Endothelial cell of umbilical vein (primary cell): Measurements from ENCODE around the gene KIF23. TPM values are rescaled to one million over a fixed set of nuclear protein-coding genes. Genes with fewer than 3 reads are reported as not detected.

ENCODE experiments used
- BruUV-seq: library from RNA; stranded (reverse); fragments of 400-500 nt; replicated peaks from 2 replicates; lab custom pipeline; 2021; lab: Mats Ljungman, UMichigan
- CTCF ChIA-PET: fragments of 300-600, 350-600 bp; sonication (Branson Sonifier 250); formaldehyde crosslinking; loops from one replicate; lab custom pipeline; 2021; ENCODE audit warnings: antibody characterized with exemption, inconsistent platforms; lab: Charles Lee
- POLR2A ChIA-PET: fragments of 300-600, 350-600 bp; sonication (Branson Sonifier 250); formaldehyde crosslinking; loops from one replicate; lab custom pipeline; 2021; ENCODE audit warnings: antibody characterized with exemption, inconsistent platforms; lab: Charles Lee
- DNase-seq: peaks from one replicate; pipeline ENCODE4 v3.0.0-alpha.2; 2011; ENCODE audit warnings: low read depth, low spot score
- FAIRE-seq: peaks from 2 replicates; lab custom pipeline; 2011; peaks lifted over from hg19 to GRCh38; lab: Jason Lieb, UNC
- H2AFZ ChIP-seq: 2 replicates; pipeline ENCODE4 v1.6.0; 2012; ENCODE audit warnings: low read depth, low read length, control low read depth, inconsistent platforms
- H3K27ac ChIP-seq: 2 replicates; pipeline ENCODE4 v1.5.1; 2011; ENCODE audit warnings: low read depth, mild to moderate bottlenecking, control low read depth, low read length, moderate library complexity; ENCODE audit not compliant: insufficient read depth
- H3K27me3 ChIP-seq, 2 experiments: 2 replicates each; pipeline versions ENCODE4 v1.6.0 to v1.6.1; 2011; ENCODE audit warnings: low read length in 2 of 2, mixed read lengths in 1 of 2; ENCODE audit not compliant: control insufficient read depth in 2 of 2, insufficient read depth in 2 of 2
- H3K36me3 ChIP-seq, 2 experiments: 2 replicates in 1 of 2; 3 replicates in 1 of 2; pipeline ENCODE4 v1.5.1; 2011; ENCODE audit warnings: low read length in 2 of 2, mild to moderate bottlenecking in 1 of 2, moderate library complexity in 1 of 2; ENCODE audit not compliant: control insufficient read depth in 2 of 2, insufficient read depth in 2 of 2; ENCODE audit errors: extremely low read depth in 1 of 2
- H3K4me1 ChIP-seq: 3 replicates; pipeline ENCODE4 v1.5.1; 2011; ENCODE audit warnings: mild to moderate bottlenecking, low read length; ENCODE audit not compliant: control insufficient read depth, insufficient read depth; ENCODE audit errors: extremely low read depth
- H3K4me2 ChIP-seq: 2 replicates; pipeline ENCODE4 v1.6.1; 2011; ENCODE audit warnings: low read length, control low read depth, mixed read lengths; ENCODE audit not compliant: insufficient read depth
- H3K4me3 ChIP-seq, 3 experiments: fragments of 200-600 bp in 1 of 3; sonication (generic), shearing (Covaris generic) in 1 of 3; replicated peaks in 1 of 3; 2 replicates each; pipeline ENCODE4 v1.5.1; 2011 to 2016; ENCODE audit warnings: control low read depth in 3 of 3, low read length in 3 of 3, mild to moderate bottlenecking in 2 of 3, inconsistent platforms in 1 of 3, low read depth in 1 of 3, moderate library complexity in 1 of 3; ENCODE audit not compliant: insufficient read depth in 1 of 3
- H3K79me2 ChIP-seq: 2 replicates; pipeline ENCODE4 v1.6.0; 2012; ENCODE audit warnings: low read length, inconsistent platforms; ENCODE audit not compliant: control insufficient read depth, insufficient read depth
- H3K9ac ChIP-seq: replicated peaks from 2 replicates; pipeline ENCODE3; 2011; ENCODE audit warnings: low read length, control low read depth; ENCODE audit not compliant: insufficient read depth; ENCODE audit errors: extremely low read depth
- H3K9me1 ChIP-seq: replicated peaks from 3 replicates; pipeline ENCODE4 v1.6.0; 2011; ENCODE audit warnings: mild to moderate bottlenecking, low read length; ENCODE audit not compliant: control insufficient read depth, insufficient read depth; ENCODE audit errors: extremely low read depth
- H3K9me3 ChIP-seq: replicated peaks from 2 replicates; pipeline ENCODE4 v1.5.1; 2012; ENCODE audit warnings: low read length, inconsistent platforms; ENCODE audit not compliant: control insufficient read depth, insufficient read depth
- H4K20me1 ChIP-seq: replicated peaks from 2 replicates; pipeline ENCODE3; 2011; ENCODE audit warnings: mild to moderate bottlenecking, low read length; ENCODE audit not compliant: control insufficient read depth, insufficient read depth; ENCODE audit errors: extremely low read depth
- CTCF ChIP-seq, 2 donors: IDR thresholded peaks; 1 replicate in 1 of 2; 2 replicates in 1 of 2; pipeline ENCODE4 v1.5.1; 2011; ENCODE audit warnings: low read length in 2 of 2, mild to moderate bottlenecking in 2 of 2, moderate library complexity in 2 of 2, control low read depth in 1 of 2, inconsistent platforms in 1 of 2, low read depth in 1 of 2; ENCODE audit not compliant: insufficient read depth in 1 of 2; ENCODE audit errors: extremely low read depth in 1 of 2
- EZH2 ChIP-seq: IDR thresholded peaks from 2 replicates; pipeline ENCODE4 v1.6.1; 2012; ENCODE audit warnings: borderline replicate concordance, low read depth, mild to moderate bottlenecking, moderate library complexity, low read length, inconsistent platforms; ENCODE audit not compliant: severe bottlenecking
- FOS ChIP-seq: IDR thresholded peaks from 2 replicates; pipeline ENCODE4 v1.6.1; 2011; ENCODE audit warnings: mild to moderate bottlenecking, low read length, moderate library complexity, borderline replicate concordance; ENCODE audit not compliant: insufficient read depth
- GATA2 ChIP-seq: IDR thresholded peaks from 2 replicates; pipeline ENCODE4 v1.7.0; 2011; ENCODE audit warnings: low read depth, mild to moderate bottlenecking, moderate library complexity, mixed read lengths, low read length; ENCODE audit not compliant: insufficient read length, insufficient read depth
- JUN ChIP-seq: IDR thresholded peaks from 2 replicates; pipeline ENCODE4 v1.6.1; 2011; ENCODE audit warnings: borderline replicate concordance, low read depth; ENCODE audit not compliant: insufficient read length, insufficient read depth
- MAX ChIP-seq: IDR thresholded peaks from 2 replicates; pipeline ENCODE4 v1.6.1; 2011; ENCODE audit not compliant: insufficient read depth, insufficient read length
- MYC ChIP-seq: IDR thresholded peaks from one replicate; pipeline ENCODE4 v1.6.1; 2011; ENCODE audit warnings: mild to moderate bottlenecking, low read depth, low read length
- POLR2A ChIP-seq: IDR thresholded peaks from 2 replicates; pipeline ENCODE4 v1.6.1; 2012; ENCODE audit warnings: low read depth, mild to moderate bottlenecking, control low read depth, low read length
- POLR2AphosphoS5 ChIP-seq: IDR thresholded peaks from 2 replicates; pipeline ENCODE4 v1.6.1; 2012; ENCODE audit warnings: low read depth, mild to moderate bottlenecking, control low read depth, low read length, moderate library complexity; ENCODE audit not compliant: insufficient read depth
- dilution Hi-C: fragments of 300-500 bp; cut with MboI; formaldehyde crosslinking; loops from one replicate; pipeline ENCODE4 v1.15.0; 2019; ENCODE audit warnings: low sequenced_read_pairs; ENCODE audit not compliant: extremely low pct_ligation_motif_present
- intact Hi-C: fragments of 100-400 bp; cut with micrococcal nuclease; formaldehyde crosslinking; loops from one replicate; pipeline ENCODE4 v1.10.0; 2022
- polyA plus RNA-seq, 4 experiments: library from polyadenylated mRNA; depleted of rRNA in 3 of 4; stranded (reverse) in 3 of 4; unstranded in 1 of 4; fragments of >200 nt; gene quantifications; 2 replicates each; pipeline versions ENCODE4 v1.2.1 to v1.2.3, GENCODE V29; 2011 to 2012; ENCODE audit warnings: missing spikeins in 1 of 4
- total RNA-seq: library from RNA; stranded (reverse); gene quantifications from 2 replicates; pipeline ENCODE4 v1.2.3, GENCODE V29; 2021

KIF23 gene
- total and polyA plus RNA-seq, 2 donors (not counting 3 experiments of a cell fraction or from before 2014, with no cell fraction given) = 25.4 to 64.7 TPM

- FAIRE-seq = no peak
- Histone ChIP-seq H3K36me3 (no peaks in the 10 kb centered on the region), H3K27me3 (no peaks in the 10 kb centered on the region), H3K9me1 (no peaks in the 10 kb centered on the region), H3K4me3 (no peak overlapping the region), H3K9ac (no peak overlapping the region), H2AFZ (no peak overlapping the region), H3K4me2 (no peak overlapping the region), H3K4me1 (no peaks in the 10 kb centered on the region), H3K79me2 (no peaks in the 10 kb centered on the region), H3K9me3 (no peaks in the 10 kb centered on the region), H3K27ac (no peak overlapping the region), H4K20me1 (no peaks in the 10 kb centered on the region)
- TF ChIP-seq POLR2AphosphoS5 (no peak), CTCF (IDR thresholded peaks at IDR 0.05; ENCODE audit: extremely low read depth in 1 of 2, insufficient read depth in 1 of 2, low read depth in 1 of 2, low read length in 2 of 2) (no peak), FOS (no peak), MYC (no peak), EZH2 (no peak), MAX (no peak), POLR2A (no peak), GATA2 (no peak), JUN (no peak)
- intact Hi-C loops (no loop called here), dilution Hi-C loops (no loop called here)
- CTCF ChIA-PET = no interaction called here
- POLR2A ChIA-PET = no interaction called here
- BruUV-seq = no TSS peak
- no peak for DNase-seq
Measured at GRCh38 chr15:69386284-69386683, 27.9 kb upstream of the KIF23 start.
